IPS-15b (cell line): ENCODE results near the gene NHSL1.
A peak's percentile ranks its signal among the peaks of the same experiment; 100 is the strongest.

Experiments
- H3K27me3 ChIP-seq: one replicate; pipeline ENCODE4 v1.6.1; 2013; ENCODE audit warnings: low read length; ENCODE audit not compliant: control insufficient read depth, insufficient read depth
- H3K36me3 ChIP-seq: one replicate; pipeline ENCODE4 v1.6.1; 2013; ENCODE audit warnings: low read length; ENCODE audit not compliant: control insufficient read depth, insufficient read depth
- H3K4me1 ChIP-seq: one replicate; pipeline ENCODE4 v1.6.1; 2013; ENCODE audit warnings: mild to moderate bottlenecking, low read length; ENCODE audit not compliant: control insufficient read depth, insufficient read depth
- H3K4me3 ChIP-seq: one replicate; pipeline ENCODE4 v1.5.1; 2013; ENCODE audit warnings: low read depth, low read length
- H3K9ac ChIP-seq: one replicate; pipeline ENCODE4 v1.6.1; 2013; ENCODE audit warnings: low read depth, mild to moderate bottlenecking, low read length
- H3K9me3 ChIP-seq: one replicate; pipeline ENCODE4 v1.6.1; 2013; ENCODE audit warnings: mild to moderate bottlenecking, low read length; ENCODE audit not compliant: control insufficient read depth, insufficient read depth

Gene NHSL1

GRCh38 chr6:138499303-138500018 lies at the start of gene NHSL1:
TSS of gene NHSL1 (minus strand) at chr6:138499494. CDS start at chr6:138499290, 204 bp downstream.
- no peaks in the 10 kb centered on the region for H3K9me3 ChIP-seq
- peak within 1 kb of the TSS; percentile 36 for H3K4me3 ChIP-seq
- peaks cover 15% of the 10 kb centered on the region for H3K4me1 ChIP-seq
- peak within 1 kb of the TSS; percentile 27 for H3K9ac ChIP-seq
- no peaks in the 10 kb centered on the region for H3K27me3 ChIP-seq
- H3K36me3 ChIP-seq = no peaks in the 10 kb centered on the region

- no peak overlapping the region for H3K4me3 ChIP-seq
- H3K9me3 ChIP-seq = no peaks in the 10 kb centered on the region
- no peaks in the 10 kb centered on the region for H3K27me3 ChIP-seq
- H3K36me3 ChIP-seq = no peaks in the 10 kb centered on the region
- peaks cover 8% of the 10 kb centered on the region for H3K4me1 ChIP-seq
- H3K9ac ChIP-seq = no peak overlapping the region
These were observed 47.5 kb upstream of the NHSL1 start for GRCh38 chr6:138546733-138547185.

GRCh38 chr6:138545621-138545980 lies 46.3 kb upstream of the NHSL1 start:
- Histone ChIP-seq H3K4me1 (peaks cover 8% of the 10 kb centered on the region), H3K9me3 (no peaks in the 10 kb centered on the region), H3K27me3 (no peaks in the 10 kb centered on the region), H3K36me3 (no peaks in the 10 kb centered on the region), H3K9ac (no peak overlapping the region), H3K4me3 (no peak overlapping the region)

- Histone ChIP-seq H3K9me3 (no peaks in the 10 kb centered on the region), H3K9ac (no peak overlapping the region), H3K4me3 (no peak overlapping the region), H3K27me3 (no peaks in the 10 kb centered on the region), H3K4me1 (peaks cover 10% of the 10 kb centered on the region), H3K36me3 (no peaks in the 10 kb centered on the region)
These were observed 45.2 kb upstream of the NHSL1 start for GRCh38 chr6:138544501-138544900.

GRCh38 chr6:138543657-138544056 lies 44.4 kb upstream of the NHSL1 start:
- Histone ChIP-seq H3K9ac (no peak overlapping the region), H3K9me3 (no peaks in the 10 kb centered on the region), H3K27me3 (no peaks in the 10 kb centered on the region), H3K4me1 (peaks cover 17% of the 10 kb centered on the region), H3K36me3 (no peaks in the 10 kb centered on the region), H3K4me3 (no peak overlapping the region)

GRCh38 chr6:138541823-138542481 lies 42.7 kb upstream of the NHSL1 start:
- no peaks in the 10 kb centered on the region for H3K36me3 ChIP-seq
- no peak overlapping the region for H3K4me3 ChIP-seq
- peaks cover 19% of the 10 kb centered on the region for H3K4me1 ChIP-seq
- no peaks in the 10 kb centered on the region for H3K9me3 ChIP-seq
- no peaks in the 10 kb centered on the region for H3K27me3 ChIP-seq
- no peak overlapping the region for H3K9ac ChIP-seq

- Histone ChIP-seq H3K4me3 (no peak overlapping the region), H3K4me1 (peaks cover 22% of the 10 kb centered on the region)
These were observed 41.2 kb upstream of the NHSL1 start for GRCh38 chr6:138540468-138540867.

GRCh38 chr6:138539876-138540275 lies 40.6 kb upstream of the NHSL1 start:
- Histone ChIP-seq H3K4me3 (no peak overlapping the region), H3K9me3 (no peaks in the 10 kb centered on the region), H3K4me1 (peaks cover 19% of the 10 kb centered on the region), H3K36me3 (no peaks in the 10 kb centered on the region), H3K9ac (no peak overlapping the region), H3K27me3 (no peaks in the 10 kb centered on the region)

More at GRCh38 chr6:138540468-138540867, 41.2 kb upstream of the NHSL1 start:
- no peaks in the 10 kb centered on the region for H3K9me3 ChIP-seq
- no peaks in the 10 kb centered on the region for H3K36me3 ChIP-seq
- H3K27me3 ChIP-seq = no peaks in the 10 kb centered on the region
- H3K9ac ChIP-seq = no peak overlapping the region

GRCh38 chr6:138538390-138539031 lies 39.2 kb upstream of the NHSL1 start:
- Histone ChIP-seq H3K27me3 (no peaks in the 10 kb centered on the region), H3K4me1 (peaks cover 14% of the 10 kb centered on the region), H3K36me3 (no peaks in the 10 kb centered on the region), H3K9me3 (no peaks in the 10 kb centered on the region), H3K9ac (no peak overlapping the region), H3K4me3 (no peak overlapping the region)

- H3K4me3 ChIP-seq = no peak overlapping the region
- peaks cover 14% of the 10 kb centered on the region for H3K4me1 ChIP-seq
- no peaks in the 10 kb centered on the region for H3K27me3 ChIP-seq
- no peaks in the 10 kb centered on the region for H3K36me3 ChIP-seq
- H3K9ac ChIP-seq = no peak overlapping the region
- H3K9me3 ChIP-seq = no peaks in the 10 kb centered on the region
These were observed 37.8 kb upstream of the NHSL1 start for GRCh38 chr6:138537106-138537505.

GRCh38 chr6:138535728-138536455 lies 36.6 kb upstream of the NHSL1 start:
- no peaks in the 10 kb centered on the region for H3K27me3 ChIP-seq

More at GRCh38 chr6:138535728-138536455, 36.6 kb upstream of the NHSL1 start:
- H3K36me3 ChIP-seq = no peaks in the 10 kb centered on the region
- peaks cover 14% of the 10 kb centered on the region for H3K4me1 ChIP-seq
- H3K9me3 ChIP-seq = no peaks in the 10 kb centered on the region
- H3K4me3 ChIP-seq = no peak overlapping the region
- no peak overlapping the region for H3K9ac ChIP-seq
